Measurements from ENCODE around the gene CSRNP3. TPM values are rescaled to one million over a fixed set of nuclear protein-coding genes. Genes with fewer than 3 reads are reported as not detected.

CSRNP3 gene
- total RNA-seq, 1 donor = 2.6 TPM

GRCh38 chr2:165686800-165687199 lies 217.3 kb downstream of the CSRNP3 start:
- TF ChIP-seq CTCF (IDR thresholded peaks at IDR 0.05; ENCODE audit: insufficient read depth, low read depth, low read length) = no peak
- DNase-seq (ENCODE audit: low read depth) = no peak
- no peak overlapping the region for H3K4me3 ChIP-seq (ENCODE audit: low read depth, low read length)

- no peak overlapping the region for H3K4me3 ChIP-seq (ENCODE audit: low read depth, low read length)
- no peak for TF ChIP-seq CTCF (IDR thresholded peaks at IDR 0.05; ENCODE audit: insufficient read depth, low read depth, low read length)
- DNase-seq (ENCODE audit: low read depth) = no peak
Observed at GRCh38 chr2:165687426-165688002, 218.0 kb downstream of the CSRNP3 start.

GRCh38 chr2:165691615-165692014 lies 222.1 kb downstream of the CSRNP3 start:
- TF ChIP-seq CTCF (IDR thresholded peaks at IDR 0.05; ENCODE audit: insufficient read depth, low read depth, low read length) = no peak
- peak; percentile 1 for DNase-seq (ENCODE audit: low read depth)
- H3K4me3 ChIP-seq (ENCODE audit: low read depth, low read length) = no peak overlapping the region

GRCh38 chr2:165692906-165693305 lies 223.4 kb downstream of the CSRNP3 start:
- H3K4me3 ChIP-seq (ENCODE audit: low read depth, low read length) = no peak overlapping the region
- TF ChIP-seq CTCF (IDR thresholded peaks at IDR 0.05; ENCODE audit: insufficient read depth, low read depth, low read length) = no peak
- no peak for DNase-seq (ENCODE audit: low read depth)

GRCh38 chr2:165693838-165694237 lies 224.3 kb downstream of the CSRNP3 start:
- no peak overlapping the region for H3K4me3 ChIP-seq (ENCODE audit: low read depth, low read length)
- TF ChIP-seq CTCF (IDR thresholded peaks at IDR 0.05; ENCODE audit: insufficient read depth, low read depth, low read length) = no peak
- DNase-seq (ENCODE audit: low read depth) = no peak

GRCh38 chr2:165697748-165698443 lies 228.4 kb downstream of the CSRNP3 start:
- no peak overlapping the region for H3K4me3 ChIP-seq (ENCODE audit: low read depth, low read length)
- TF ChIP-seq CTCF (IDR thresholded peaks at IDR 0.05; ENCODE audit: insufficient read depth, low read depth, low read length) = no peak
- DNase-seq (ENCODE audit: low read depth) = no peak
